Measurements from ENCODE around the gene CYP27C1.

DNA sequence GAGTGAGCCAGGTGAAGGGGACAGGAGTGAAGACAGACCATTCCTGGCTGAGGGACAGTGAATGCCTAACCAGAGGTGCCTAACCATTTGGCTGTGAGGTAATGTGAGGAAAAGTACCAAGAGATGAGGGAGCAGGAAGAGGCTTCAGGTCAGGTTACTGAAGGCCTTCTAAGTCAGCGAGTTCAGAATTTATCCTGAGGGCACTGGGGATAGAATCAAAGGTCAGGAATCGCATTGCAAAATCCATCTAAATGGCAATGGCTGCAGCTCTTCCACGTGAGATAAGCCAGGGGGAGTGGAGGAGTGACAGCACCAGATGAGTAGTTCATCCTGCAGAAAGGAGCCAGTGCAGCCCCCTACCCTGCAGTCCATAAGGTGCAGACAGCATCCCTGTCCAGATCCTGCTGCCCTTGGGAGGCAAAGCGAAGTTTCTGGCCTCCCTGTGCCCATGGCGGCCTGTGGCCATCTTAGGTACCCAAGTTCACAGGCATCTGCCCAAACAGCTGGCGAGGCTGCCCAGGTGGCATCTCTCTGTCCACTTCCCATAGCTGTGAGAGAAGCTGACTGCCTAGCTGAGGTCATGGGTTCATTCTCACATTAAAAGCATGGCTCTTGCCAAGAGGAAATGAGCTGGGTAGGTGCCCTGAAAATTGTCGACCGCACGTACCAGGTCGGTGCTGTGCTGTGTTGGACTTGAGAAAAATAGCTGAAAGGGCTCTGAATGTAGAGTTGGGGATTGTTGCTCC, 49.5 kb downstream of the CYP27C1 start:
- TF ChIP-seq, protein P1, sequence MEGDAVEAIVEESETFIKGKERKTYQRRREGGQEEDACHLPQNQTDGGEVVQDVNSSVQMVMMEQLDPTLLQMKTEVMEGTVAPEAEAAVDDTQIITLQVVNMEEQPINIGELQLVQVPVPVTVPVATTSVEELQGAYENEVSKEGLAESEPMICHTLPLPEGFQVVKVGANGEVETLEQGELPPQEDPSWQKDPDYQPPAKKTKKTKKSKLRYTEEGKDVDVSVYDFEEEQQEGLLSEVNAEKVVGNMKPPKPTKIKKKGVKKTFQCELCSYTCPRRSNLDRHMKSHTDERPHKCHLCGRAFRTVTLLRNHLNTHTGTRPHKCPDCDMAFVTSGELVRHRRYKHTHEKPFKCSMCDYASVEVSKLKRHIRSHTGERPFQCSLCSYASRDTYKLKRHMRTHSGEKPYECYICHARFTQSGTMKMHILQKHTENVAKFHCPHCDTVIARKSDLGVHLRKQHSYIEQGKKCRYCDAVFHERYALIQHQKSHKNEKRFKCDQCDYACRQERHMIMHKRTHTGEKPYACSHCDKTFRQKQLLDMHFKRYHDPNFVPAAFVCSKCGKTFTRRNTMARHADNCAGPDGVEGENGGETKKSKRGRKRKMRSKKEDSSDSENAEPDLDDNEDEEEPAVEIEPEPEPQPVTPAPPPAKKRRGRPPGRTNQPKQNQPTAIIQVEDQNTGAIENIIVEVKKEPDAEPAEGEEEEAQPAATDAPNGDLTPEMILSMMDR (IDR thresholded peaks at IDR 0.05), result no peak
- no peak for TF ChIP-seq POLR2A (IDR thresholded peaks at IDR 0.05)
